HEK293 (cell line): ENCODE results near the gene SLC4A8.

Source experiments
- CTCF ChIA-PET: fragments of 350-600 bp; formaldehyde crosslinking; extraction: SDS; loops from one replicate; lab custom pipeline; 2021; ENCODE audit warnings: antibody characterized with exemption; lab: Yijun Ruan, JAX
- POLR2A ChIA-PET: fragments of 300-600 bp; formaldehyde crosslinking; extraction: SDS; loops from one replicate; lab custom pipeline; 2020; ENCODE audit warnings: antibody characterized with exemption, inconsistent platforms; lab: Yijun Ruan, JAX
- H3K27ac ChIP-seq: fragments of 200-500 bp; sonication (Bioruptor generic); 2 replicates; pipeline ENCODE4 v1.5.1; 2014; ENCODE audit warnings: low read depth, low read length, control low read depth, inconsistent platforms; ENCODE audit errors: extremely low read depth
- H3K36me3 ChIP-seq, 2 experiments: fragments of 200-500 bp in 1 of 2; sonication (Bioruptor generic) in 1 of 2; 1 replicate in 1 of 2; 2 replicates in 1 of 2; pipeline ENCODE4 v1.5.1; 2014 to 2017; ENCODE audit warnings: inconsistent platforms in 2 of 2, low read length in 2 of 2; ENCODE audit not compliant: control insufficient read depth in 2 of 2, insufficient read depth in 1 of 2
- H3K4me1 ChIP-seq: fragments of 200-500 bp; sonication (Bioruptor generic); 2 replicates; pipeline ENCODE4 v1.5.1; 2014; ENCODE audit warnings: mild to moderate bottlenecking, low read length, inconsistent platforms; ENCODE audit not compliant: control insufficient read depth, insufficient read depth
- H3K4me3 ChIP-seq: 2 replicates; pipeline ENCODE4 v1.5.1; 2011; ENCODE audit warnings: low read depth, mild to moderate bottlenecking, control low read depth, low read length, moderate library complexity
- H3K9me3 ChIP-seq: fragments of 200-500 bp; sonication (Bioruptor generic); 2 replicates; pipeline ENCODE4 v1.5.1; 2014; ENCODE audit warnings: low read depth, low read length, inconsistent platforms; ENCODE audit not compliant: control insufficient read depth, insufficient read depth
- HOXA7 ChIP-seq: sonication (generic); formaldehyde crosslinking; IDR thresholded peaks from 2 replicates; pipeline ENCODE4 v1.8.1; 2022; ENCODE audit warnings: missing genetic modification reagents, borderline replicate concordance
- OSR2 ChIP-seq: fragments of 450-650 bp; formaldehyde crosslinking; IDR thresholded peaks from 2 replicates; pipeline ENCODE4 v1.5.1; 2016; ENCODE audit warnings: missing biosample characterization, missing genetic modification characterization
- RBAK ChIP-seq: fragments of 450-650 bp; formaldehyde crosslinking; IDR thresholded peaks from 2 replicates; pipeline ENCODE4 v1.5.1; 2016; ENCODE audit warnings: missing biosample characterization, missing genetic modification characterization
- SP2 ChIP-seq: fragments of 450-650 bp; formaldehyde crosslinking; IDR thresholded peaks from 2 replicates; pipeline ENCODE4 v1.5.1; 2016; ENCODE audit warnings: missing biosample characterization, missing genetic modification characterization
- SP3 ChIP-seq: fragments of 450-650 bp; formaldehyde crosslinking; IDR thresholded peaks from 2 replicates; pipeline ENCODE4 v1.5.1; 2016; ENCODE audit warnings: missing biosample characterization, missing genetic modification characterization
- TSHZ1 ChIP-seq: fragments of 450-650 bp; formaldehyde crosslinking; IDR thresholded peaks from 2 replicates; pipeline ENCODE4 v1.5.1; 2016; ENCODE audit warnings: missing biosample characterization, missing genetic modification characterization, borderline replicate concordance
- ZBTB49 ChIP-seq: fragments of 450-650 bp; formaldehyde crosslinking; IDR thresholded peaks from 2 replicates; pipeline ENCODE4 v1.5.1; 2016; ENCODE audit warnings: missing biosample characterization, missing genetic modification characterization, low read depth
- ZFHX2 ChIP-seq: fragments of 450-650 bp; formaldehyde crosslinking; conservative IDR thresholded peaks from 2 replicates; pipeline ENCODE4 v1.5.1; 2016; ENCODE audit warnings: missing biosample characterization, missing genetic modification characterization
- ZNF140 ChIP-seq: fragments of 450-650 bp; formaldehyde crosslinking; IDR thresholded peaks from 2 replicates; pipeline ENCODE4 v1.5.1; 2016; ENCODE audit warnings: missing biosample characterization, missing genetic modification characterization
- ZNF174 ChIP-seq: fragments of 450-650 bp; formaldehyde crosslinking; IDR thresholded peaks from 2 replicates; pipeline ENCODE4 v1.5.0; 2017; ENCODE audit warnings: missing biosample characterization, mild to moderate bottlenecking, missing genetic modification characterization
- ZNF23 ChIP-seq: fragments of 450-650 bp; formaldehyde crosslinking; IDR thresholded peaks from 2 replicates; pipeline ENCODE4 v1.5.1; 2016; ENCODE audit warnings: missing biosample characterization, missing genetic modification characterization, borderline replicate concordance
- ZNF280D ChIP-seq: fragments of 450-650 bp; formaldehyde crosslinking; IDR thresholded peaks from 2 replicates; pipeline ENCODE4 v1.5.1; 2016; ENCODE audit warnings: missing biosample characterization, missing genetic modification characterization
- ZNF350 ChIP-seq: fragments of 450-650 bp; formaldehyde crosslinking; IDR thresholded peaks from 2 replicates; pipeline ENCODE4 v1.5.0; 2017; ENCODE audit warnings: missing biosample characterization, mild to moderate bottlenecking, missing genetic modification characterization
- ZNF404 ChIP-seq: fragments of 450-650 bp; formaldehyde crosslinking; IDR thresholded peaks from 2 replicates; pipeline ENCODE4 v1.5.1; 2017; ENCODE audit warnings: missing biosample characterization, missing genetic modification characterization
- ZNF473 ChIP-seq: fragments of 450-650 bp; formaldehyde crosslinking; IDR thresholded peaks from 2 replicates; pipeline ENCODE4 v1.5.1; 2017; ENCODE audit warnings: missing biosample characterization, missing genetic modification characterization
- ZNF48 ChIP-seq: fragments of 450-650 bp; formaldehyde crosslinking; IDR thresholded peaks from 2 replicates; pipeline ENCODE4 v1.5.1; 2016; ENCODE audit warnings: missing biosample characterization, missing genetic modification characterization
- ZNF501 ChIP-seq: fragments of 450-650 bp; formaldehyde crosslinking; IDR thresholded peaks from 2 replicates; pipeline ENCODE4 v1.5.1; 2016; ENCODE audit warnings: missing biosample characterization, missing genetic modification characterization
- ZNF514 ChIP-seq: fragments of 450-650 bp; formaldehyde crosslinking; IDR thresholded peaks from 2 replicates; pipeline ENCODE4 v1.5.1; 2016; ENCODE audit warnings: missing biosample characterization, missing genetic modification characterization
- ZNF518A ChIP-seq: fragments of 450-650 bp; formaldehyde crosslinking; conservative IDR thresholded peaks from 2 replicates; pipeline ENCODE4 v1.5.1; 2016; ENCODE audit warnings: low read depth, missing biosample characterization, missing genetic modification characterization
- ZNF561 ChIP-seq: fragments of 450-650 bp; IDR thresholded peaks from 2 replicates; pipeline ENCODE4 v1.5.1; 2018; ENCODE audit warnings: missing biosample characterization, missing genetic modification characterization, borderline replicate concordance
- ZNF596 ChIP-seq: fragments of 450-650 bp; IDR thresholded peaks from 2 replicates; pipeline ENCODE4 v1.5.0; 2018; ENCODE audit warnings: missing biosample characterization, mild to moderate bottlenecking, missing genetic modification characterization, moderate library complexity
- ZNF626 ChIP-seq: fragments of 450-650 bp; sonication (Bioruptor Pico); formaldehyde crosslinking; IDR thresholded peaks from 2 replicates; pipeline ENCODE4 v1.5.1; 2018; ENCODE audit warnings: missing biosample characterization, missing genetic modification characterization, inconsistent platforms
- ZNF76 ChIP-seq: fragments of 450-650 bp; formaldehyde crosslinking; IDR thresholded peaks from 2 replicates; pipeline ENCODE4; 2016; ENCODE audit warnings: low read depth, missing biosample characterization, missing genetic modification characterization, borderline replicate concordance
- ZNF768 ChIP-seq: fragments of 450-650 bp; formaldehyde crosslinking; IDR thresholded peaks from 2 replicates; pipeline ENCODE4 v1.5.1; 2018; ENCODE audit warnings: missing biosample characterization, mild to moderate bottlenecking, missing genetic modification characterization
- ZNF776 ChIP-seq: fragments of 450-650 bp; formaldehyde crosslinking; IDR thresholded peaks from 2 replicates; pipeline ENCODE4 v1.5.0; 2017; ENCODE audit warnings: missing biosample characterization, missing genetic modification characterization, borderline replicate concordance

The SLC4A8 gene

GRCh38 chr12:51507178-51507577 is 82.5 kb downstream of the SLC4A8 start (continued):
- TF ChIP-seq ZFHX2 (tag by site-specific recombination) (no peak), ZNF48 (no peak), ZNF174 (tag by site-specific recombination) (no peak), SP3 (tag by site-specific recombination) (no peak), ZNF76 (tag by site-specific recombination) (no peak), ZNF23 (no peak), TSHZ1 (no peak), HOXA7 (CRISPR knock-in tag) (no peak)
- TF ChIP-seq, all 188 proteins: peak for 0

GRCh38 chr12:51508285-51508684 is 83.7 kb downstream of the SLC4A8 start:
- Histone ChIP-seq H3K4me1 (no peaks in the 10 kb centered on the region), H3K9me3 (no peaks in the 10 kb centered on the region), H3K27ac (no peak overlapping the region), H3K4me3 (no peak overlapping the region), H3K36me3 (no peaks in the 10 kb centered on the region)
- CTCF ChIA-PET, result interaction anchor here (0.9 kb wide), 1 partner anchor 79 kb away, joined by 3 read pairs; no protein-coding TSS in a partner anchor
- POLR2A ChIA-PET, result no interaction called here
- TF ChIP-seq ZNF596 (tag by site-specific recombination) (no peak), ZNF776 (tag by site-specific recombination) (no peak), ZNF561 (no peak), RBAK (tag by site-specific recombination) (no peak), ZNF768 (no peak), ZNF280D (tag by site-specific recombination) (no peak), OSR2 (tag by site-specific recombination) (no peak), ZNF473 (tag by site-specific recombination) (no peak), ZNF514 (tag by site-specific recombination) (no peak), ZNF140 (no peak), ZNF501 (tag by site-specific recombination) (no peak), ZBTB49 (tag by site-specific recombination) (no peak), ZNF404 (tag by site-specific recombination) (no peak), ZNF350 (tag by site-specific recombination) (no peak), ZNF518A (tag by site-specific recombination) (no peak), SP2 (tag by site-specific recombination) (no peak), ZNF626 (tag by site-specific recombination) (no peak), ZNF23 (no peak)
